Activated naive CD8-positive, alpha-beta T cell (primary cell): ENCODE measurements around the gene DTX3L.

Source experiments
- H3K27ac Mint-ChIP-seq: one replicate; pipeline ENCODE4 v1.8.0; 2021; ENCODE audit warnings: mixed read lengths
- H3K27me3 Mint-ChIP-seq: one replicate; pipeline ENCODE4 v1.8.0; 2021; ENCODE audit warnings: mixed read lengths
- H3K36me3 Mint-ChIP-seq: one replicate; pipeline ENCODE4 v1.8.0; 2021; ENCODE audit warnings: mixed read lengths
- H3K4me1 Mint-ChIP-seq: one replicate; pipeline ENCODE4 v1.8.0; 2021; ENCODE audit warnings: low read depth, mixed read lengths
- H3K4me3 Mint-ChIP-seq: one replicate; pipeline ENCODE4 v1.8.0; 2021; ENCODE audit warnings: mild to moderate bottlenecking, mixed read lengths
- H3K9me3 Mint-ChIP-seq: one replicate; pipeline ENCODE4 v1.8.0; 2021; ENCODE audit warnings: low read depth, mixed read lengths

The DTX3L gene

GRCh38 chr3:122578069-122578740, 14.1 kb downstream of the DTX3L start:
- Mint-ChIP-seq H3K9me3 (peaks cover 18% of the 10 kb centered on the region), H3K36me3 (peaks cover 28% of the 10 kb centered on the region), H3K4me1 (peaks cover 50% of the 10 kb centered on the region), H3K27ac (peak overlapping the region; percentile 97), H3K27me3 (no peaks in the 10 kb centered on the region), H3K4me3 (peak overlapping the region; percentile 95)

GRCh38 chr3:122580470-122580869, 16.3 kb downstream of the DTX3L start:
- Mint-ChIP-seq H3K36me3 (peaks cover 30% of the 10 kb centered on the region), H3K4me1 (peaks cover 50% of the 10 kb centered on the region), H3K9me3 (peaks cover 26% of the 10 kb centered on the region), H3K4me3 (no peak overlapping the region), H3K27me3 (no peaks in the 10 kb centered on the region), H3K27ac (no peak overlapping the region)

GRCh38 chr3:122581622-122582021, 17.5 kb downstream of the DTX3L start:
- Mint-ChIP-seq H3K4me1 (peaks cover 48% of the 10 kb centered on the region), H3K27ac (no peak overlapping the region)

GRCh38 chr3:122582390-122582789, 18.3 kb downstream of the DTX3L start:
- H3K27ac Mint-ChIP-seq: no peak overlapping the region
- H3K27me3 Mint-ChIP-seq: no peaks in the 10 kb centered on the region
- H3K9me3 Mint-ChIP-seq: peaks cover 26% of the 10 kb centered on the region
- H3K36me3 Mint-ChIP-seq: peaks cover 30% of the 10 kb centered on the region
- no peak overlapping the region for H3K4me3 Mint-ChIP-seq
- peaks cover 46% of the 10 kb centered on the region for H3K4me1 Mint-ChIP-seq

More at GRCh38 chr3:122581622-122582021, 17.5 kb downstream of the DTX3L start:
- no peaks in the 10 kb centered on the region for H3K27me3 Mint-ChIP-seq
- H3K9me3 Mint-ChIP-seq: peaks cover 26% of the 10 kb centered on the region
- H3K36me3 Mint-ChIP-seq: peaks cover 30% of the 10 kb centered on the region
- H3K4me3 Mint-ChIP-seq: no peak overlapping the region

- Mint-ChIP-seq H3K27me3 (no peaks in the 10 kb centered on the region), H3K9me3 (peaks cover 25% of the 10 kb centered on the region), H3K27ac (peak overlapping the region; percentile 79), H3K4me3 (peak overlapping the region; percentile 40), H3K4me1 (peaks cover 33% of the 10 kb centered on the region), H3K36me3 (peaks cover 26% of the 10 kb centered on the region)
Measured at GRCh38 chr3:122586098-122586497, 22.0 kb downstream of the DTX3L start.

GRCh38 chr3:122586773-122587485, 22.8 kb downstream of the DTX3L start:
- H3K27ac Mint-ChIP-seq: no peak overlapping the region
- H3K9me3 Mint-ChIP-seq: peaks cover 17% of the 10 kb centered on the region
- H3K36me3 Mint-ChIP-seq: peaks cover 21% of the 10 kb centered on the region
- H3K4me1 Mint-ChIP-seq: peaks cover 33% of the 10 kb centered on the region
- no peaks in the 10 kb centered on the region for H3K27me3 Mint-ChIP-seq
- H3K4me3 Mint-ChIP-seq: no peak overlapping the region

- Mint-ChIP-seq H3K36me3 (peaks cover 15% of the 10 kb centered on the region), H3K4me1 (peaks cover 33% of the 10 kb centered on the region)
Measured at GRCh38 chr3:122587572-122587971, 23.4 kb downstream of the DTX3L start.

GRCh38 chr3:122589297-122589696, 25.2 kb downstream of the DTX3L start:
- no peak overlapping the region for H3K4me3 Mint-ChIP-seq
- H3K27ac Mint-ChIP-seq: no peak overlapping the region
- no peaks in the 10 kb centered on the region for H3K9me3 Mint-ChIP-seq
- peaks cover 7% of the 10 kb centered on the region for H3K36me3 Mint-ChIP-seq
- peaks cover 25% of the 10 kb centered on the region for H3K4me1 Mint-ChIP-seq
- no peaks in the 10 kb centered on the region for H3K27me3 Mint-ChIP-seq

More at GRCh38 chr3:122587572-122587971, 23.4 kb downstream of the DTX3L start:
- peaks cover 11% of the 10 kb centered on the region for H3K9me3 Mint-ChIP-seq
- no peaks in the 10 kb centered on the region for H3K27me3 Mint-ChIP-seq
- no peak overlapping the region for H3K27ac Mint-ChIP-seq
- no peak overlapping the region for H3K4me3 Mint-ChIP-seq

GRCh38 chr3:122590610-122591009, 26.5 kb downstream of the DTX3L start:
- Mint-ChIP-seq H3K27ac (no peak overlapping the region), H3K27me3 (no peaks in the 10 kb centered on the region), H3K4me1 (peaks cover 19% of the 10 kb centered on the region), H3K36me3 (peaks cover 9% of the 10 kb centered on the region), H3K4me3 (no peak overlapping the region), H3K9me3 (no peaks in the 10 kb centered on the region)

- Mint-ChIP-seq H3K27ac (no peak overlapping the region), H3K4me3 (no peak overlapping the region), H3K27me3 (no peaks in the 10 kb centered on the region), H3K4me1 (peaks cover 3% of the 10 kb centered on the region), H3K36me3 (peaks cover 15% of the 10 kb centered on the region), H3K9me3 (peaks cover 4% of the 10 kb centered on the region)
Measured at GRCh38 chr3:122594025-122594424, 29.9 kb downstream of the DTX3L start.

GRCh38 chr3:122598151-122598550, 34.0 kb downstream of the DTX3L start:
- H3K27me3 Mint-ChIP-seq: no peaks in the 10 kb centered on the region
- peaks cover 2% of the 10 kb centered on the region for H3K4me1 Mint-ChIP-seq
- no peak overlapping the region for H3K4me3 Mint-ChIP-seq
- H3K9me3 Mint-ChIP-seq: peaks cover 4% of the 10 kb centered on the region
- H3K36me3 Mint-ChIP-seq: peaks cover 17% of the 10 kb centered on the region
- no peak overlapping the region for H3K27ac Mint-ChIP-seq

- Mint-ChIP-seq H3K27ac (no peak overlapping the region), H3K4me1 (peaks cover 3% of the 10 kb centered on the region), H3K4me3 (no peak overlapping the region), H3K36me3 (peaks cover 17% of the 10 kb centered on the region), H3K9me3 (peaks cover 4% of the 10 kb centered on the region), H3K27me3 (no peaks in the 10 kb centered on the region)
Measured at GRCh38 chr3:122598556-122598955, 34.4 kb downstream of the DTX3L start.

- H3K27ac Mint-ChIP-seq: no peak overlapping the region
- H3K4me1 Mint-ChIP-seq: peaks cover 5% of the 10 kb centered on the region
- peaks cover 12% of the 10 kb centered on the region for H3K36me3 Mint-ChIP-seq
- H3K4me3 Mint-ChIP-seq: no peak overlapping the region
- H3K9me3 Mint-ChIP-seq: no peaks in the 10 kb centered on the region
- no peaks in the 10 kb centered on the region for H3K27me3 Mint-ChIP-seq
Measured at GRCh38 chr3:122602011-122602710, 38.0 kb downstream of the DTX3L start.

- no peaks in the 10 kb centered on the region for H3K27me3 Mint-ChIP-seq
- H3K27ac Mint-ChIP-seq: no peak overlapping the region
- H3K9me3 Mint-ChIP-seq: no peaks in the 10 kb centered on the region
- H3K4me1 Mint-ChIP-seq: peaks cover 5% of the 10 kb centered on the region
- peaks cover 12% of the 10 kb centered on the region for H3K36me3 Mint-ChIP-seq
- no peak overlapping the region for H3K4me3 Mint-ChIP-seq
Measured at GRCh38 chr3:122603056-122603455, 38.9 kb downstream of the DTX3L start.

GRCh38 chr3:122606330-122606729, 42.2 kb downstream of the DTX3L start:
- Mint-ChIP-seq H3K27ac (peak overlapping the region; percentile 5), H3K4me3 (no peak overlapping the region), H3K4me1 (peaks cover 22% of the 10 kb centered on the region), H3K36me3 (peaks cover 18% of the 10 kb centered on the region), H3K9me3 (no peaks in the 10 kb centered on the region), H3K27me3 (no peaks in the 10 kb centered on the region)
